Hepatocyte (in vitro differentiated cells): ENCODE data around the gene TCOF1. TPM values are rescaled to one million over a fixed set of nuclear protein-coding genes. Genes with fewer than 3 reads are reported as not detected.

Experiments used
- DNase-seq: peaks from one replicate; pipeline ENCODE4 v3.0.0-alpha.2; 2016; ENCODE audit warnings: low spot score
- H2AFZ ChIP-seq: fragments of 200-600 bp; sonication (generic); 2 replicates; pipeline ENCODE4 v1.6.0; 2016; ENCODE audit warnings: antibody characterized with exemption, mild to moderate bottlenecking
- H3K27ac ChIP-seq: fragments of 200-600 bp; sonication (generic); 2 replicates; pipeline ENCODE4 v1.5.1; 2016; ENCODE audit warnings: mild to moderate bottlenecking
- H3K27me3 ChIP-seq: fragments of 200-600 bp; sonication (generic); 2 replicates; pipeline ENCODE4 v1.6.1; 2016
- H3K36me3 ChIP-seq: fragments of 200-600 bp; sonication (generic); replicated peaks from 2 replicates; pipeline ENCODE4 v1.5.1; 2016; ENCODE audit warnings: low read depth; ENCODE audit not compliant: insufficient read depth
- H3K4me1 ChIP-seq: fragments of 200-600 bp; sonication (generic); 2 replicates; pipeline ENCODE4 v1.5.1; 2016; ENCODE audit warnings: mild to moderate bottlenecking, moderate library complexity; ENCODE audit not compliant: insufficient read depth
- H3K4me2 ChIP-seq: fragments of 200-600 bp; sonication (generic); 2 replicates; pipeline ENCODE4 v1.6.0; 2016
- H3K4me3 ChIP-seq: fragments of 200-600 bp; sonication (generic); 2 replicates; pipeline ENCODE4 v1.5.1; 2016; ENCODE audit warnings: mild to moderate bottlenecking
- H3K79me2 ChIP-seq: fragments of 200-600 bp; sonication (generic); 2 replicates; pipeline ENCODE4 v1.6.0; 2017; ENCODE audit warnings: mild to moderate bottlenecking
- H3K9me2 ChIP-seq: fragments of 200-600 bp; sonication (generic); replicated peaks from 2 replicates; pipeline ENCODE4 v1.6.0; 2017; ENCODE audit warnings: mild to moderate bottlenecking; ENCODE audit not compliant: insufficient read depth
- H3K9me3 ChIP-seq: fragments of 200-600 bp; sonication (generic); 2 replicates; pipeline ENCODE4 v1.5.1; 2016; ENCODE audit warnings: low read depth, mild to moderate bottlenecking
- H4K20me1 ChIP-seq: fragments of 200-600 bp; sonication (generic); 2 replicates; pipeline ENCODE4 v1.6.0; 2016; ENCODE audit warnings: mild to moderate bottlenecking; ENCODE audit not compliant: insufficient read depth, poor library complexity, severe bottlenecking
- CTCF ChIP-seq: fragments of 200-600 bp; sonication (generic); IDR thresholded peaks from 2 replicates; pipeline ENCODE4 v1.5.1; 2016; ENCODE audit warnings: antibody characterized with exemption, mild to moderate bottlenecking; ENCODE audit not compliant: poor library complexity
- EZH2 ChIP-seq: fragments of 200-600 bp; sonication (generic); IDR thresholded peaks from 2 replicates; pipeline ENCODE4 v1.6.1; 2016; ENCODE audit warnings: antibody characterized with exemption, mild to moderate bottlenecking, borderline replicate concordance
- EZH2phosphoT487 ChIP-seq: fragments of 200-600 bp; sonication (generic); IDR thresholded peaks from one replicate; pipeline ENCODE4 v1.6.1; 2018; ENCODE audit warnings: antibody characterized with exemption, mild to moderate bottlenecking, low read depth, moderate library complexity; ENCODE audit not compliant: unreplicated experiment, severe bottlenecking
- WGBS: methylation state at CpG from one replicate; pipeline ENCODE4 v1.1.6; 2016; ENCODE audit warnings: low lambda C conversion rate; ENCODE audit errors: missing lambda C conversion rate; 5-methylcytosine and 5-hydroxymethylcytosine counted together
- polyA plus RNA-seq: library from polyadenylated mRNA; unstranded; fragments of >200 nt; fragmentation: Nextera tagmentation; extraction: Ambion mirVana; gene quantifications from 2 replicates; pipeline ENCODE4 v1.2.1, GENCODE V29; 2016
- total RNA-seq: library from RNA; depleted of rRNA; stranded (reverse); fragments of >200 nt; gene quantifications from 2 replicates; pipeline ENCODE4 v1.2.3, GENCODE V29; 2014

TCOF1 gene
- total and polyA plus RNA-seq, 2 experiments from 2014 or later, result 19.9 to 24.0 TPM

GRCh38 chr5:150340614-150341255, 16.8 kb upstream of the TCOF1 start:
- 91% methylated on average over 7 of the region's 7 CpGs for WGBS
- Histone ChIP-seq H3K27me3 (no peaks in the 10 kb centered on the region), H3K27ac (no peak overlapping the region), H4K20me1 (no peaks in the 10 kb centered on the region), H3K36me3 (no peaks in the 10 kb centered on the region), H3K4me1 (no peaks in the 10 kb centered on the region), H3K4me3 (no peak overlapping the region), H2AFZ (no peak overlapping the region), H3K9me2 (no peaks in the 10 kb centered on the region), H3K4me2 (no peak overlapping the region), H3K79me2 (no peaks in the 10 kb centered on the region), H3K9me3 (no peaks in the 10 kb centered on the region)
- TF ChIP-seq CTCF (no peak), EZH2phosphoT487 (no peak), EZH2 (no peak)
- DNase-seq, result no peak

- Histone ChIP-seq H3K27me3 (no peaks in the 10 kb centered on the region), H3K4me2 (no peak overlapping the region), H3K4me1 (no peaks in the 10 kb centered on the region), H3K4me3 (no peak overlapping the region), H3K9me2 (no peaks in the 10 kb centered on the region), H3K36me3 (no peaks in the 10 kb centered on the region), H2AFZ (no peak overlapping the region), H3K79me2 (no peaks in the 10 kb centered on the region), H3K27ac (no peak overlapping the region), H4K20me1 (no peaks in the 10 kb centered on the region), H3K9me3 (no peaks in the 10 kb centered on the region)
- TF ChIP-seq CTCF (no peak), EZH2phosphoT487 (no peak), EZH2 (no peak)
- 59% methylated on average over 4 of the region's 4 CpGs for WGBS
- DNase-seq, result no peak
Measured at GRCh38 chr5:150341331-150341730, 16.2 kb upstream of the TCOF1 start.

- WGBS, result 95% methylated on average over 1 of the region's 1 CpG
- H3K36me3 ChIP-seq, result no peaks in the 10 kb centered on the region
- H3K4me1 ChIP-seq, result no peaks in the 10 kb centered on the region
- H3K9me2 ChIP-seq, result no peaks in the 10 kb centered on the region
- H3K9me3 ChIP-seq, result no peaks in the 10 kb centered on the region
- no peak for TF ChIP-seq CTCF
- TF ChIP-seq EZH2, result no peak
- no peak for TF ChIP-seq EZH2phosphoT487
- no peaks in the 10 kb centered on the region for H3K27me3 ChIP-seq
- no peak overlapping the region for H2AFZ ChIP-seq
- H3K4me2 ChIP-seq, result no peak overlapping the region
- no peak overlapping the region for H3K27ac ChIP-seq
- no peak overlapping the region for H3K4me3 ChIP-seq
- no peaks in the 10 kb centered on the region for H4K20me1 ChIP-seq
- H3K79me2 ChIP-seq, result no peaks in the 10 kb centered on the region
- no peak for DNase-seq
Measured at GRCh38 chr5:150341989-150342388, 15.5 kb upstream of the TCOF1 start.
